K562 (cell line): Measurements from ENCODE around the gene SLC6A1.

Source experiments
- BRCA1 ChIP-seq, 2 experiments: fragments of 450-650 bp in 1 of 2; sonication (generic) in 1 of 2; formaldehyde crosslinking in 1 of 2; IDR thresholded peaks; 2 replicates each; pipeline versions ENCODE4 v1.5.0 to v1.6.1; 2017 to 2020; ENCODE audit warnings: mild to moderate bottlenecking in 1 of 2, missing genetic modification reagents in 1 of 2
- CHD2 ChIP-seq: IDR thresholded peaks from 2 replicates; pipeline ENCODE4 v1.6.1; 2011; ENCODE audit warnings: low read depth, low read length
- RBM14 ChIP-seq: fragments of 200-400 bp; formaldehyde crosslinking; IDR thresholded peaks from 2 replicates; pipeline ENCODE4 v1.6.1; 2018; ENCODE audit warnings: low read depth, mild to moderate bottlenecking, low read length, moderate library complexity, borderline replicate concordance; ENCODE audit not compliant: insufficient read depth
- TCF7L2 ChIP-seq: fragments of 150-350 bp; IDR thresholded peaks from 2 replicates; pipeline ENCODE4 v1.6.1; 2016; ENCODE audit warnings: low read depth, mild to moderate bottlenecking, low read length, moderate library complexity

DNA sequence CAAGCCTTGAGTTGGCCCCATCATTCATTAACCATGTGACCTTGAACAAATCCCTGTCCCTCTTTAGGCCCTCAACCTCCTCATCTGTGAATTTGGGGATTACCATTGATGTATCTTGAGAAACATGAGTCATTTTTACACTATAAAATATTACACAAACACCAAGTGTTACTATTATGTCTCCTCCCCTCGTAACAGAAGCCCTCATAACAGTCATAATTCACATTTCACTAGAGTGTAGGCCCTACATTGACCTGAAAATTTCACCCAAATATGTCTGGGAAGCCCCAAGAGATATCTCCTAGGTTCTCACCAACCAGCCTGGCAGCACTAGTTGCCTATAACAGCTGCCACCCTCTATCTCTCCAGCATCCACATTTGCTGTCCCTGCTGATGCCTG is 15.8 kb upstream of the SLC6A1 start:
- TF ChIP-seq TCF7L2 (no peak), RBM14 (no peak), CHD2 (no peak), BRCA1 (IDR thresholded peaks at IDR 0.05) (no peak), BRCA1 (CRISPR knock-in tag; IDR thresholded peaks at IDR 0.05) (no peak)
